Measurements from ENCODE around the gene HDAC7.

The HDAC7 gene

DNA sequence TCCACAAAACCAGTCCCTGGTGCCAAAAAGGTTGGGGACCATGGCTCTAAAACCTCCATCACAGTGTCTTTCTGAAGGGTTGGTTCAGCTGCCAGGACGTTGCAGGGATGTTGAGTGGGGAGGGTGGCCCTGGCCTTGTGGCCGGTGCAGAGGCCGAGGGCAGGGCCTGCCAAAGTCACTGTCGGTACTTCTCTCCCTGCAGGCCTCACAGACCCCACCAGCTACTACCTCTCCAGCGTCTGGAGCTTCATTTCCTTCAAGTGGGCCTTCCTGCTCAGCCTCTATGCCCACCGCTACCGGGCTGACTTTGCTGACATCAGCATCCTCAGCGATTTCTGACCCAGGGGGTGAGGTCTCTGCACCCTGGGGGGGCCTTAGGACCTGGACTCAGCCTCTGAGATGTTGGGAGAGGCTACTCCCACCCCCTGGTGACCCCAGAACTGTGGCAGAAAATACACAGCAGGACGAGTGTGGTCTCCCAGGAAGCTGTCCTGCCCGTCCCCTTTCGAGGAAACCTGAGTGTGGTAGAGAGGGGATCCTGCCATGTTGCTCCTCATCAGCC, 39.7 kb downstream of the HDAC7 start:
- DNase-seq (ENCODE audit: low read depth in 1 of 2, low spot score in 1 of 2): no peak

- peak; percentile 91 to 92 for DNase-seq (ENCODE audit: low read depth in 1 of 2, low spot score in 1 of 2)
Measured at GRCh38 chr12:47779301-47779942, 40.3 kb downstream of the HDAC7 start.

DNA sequence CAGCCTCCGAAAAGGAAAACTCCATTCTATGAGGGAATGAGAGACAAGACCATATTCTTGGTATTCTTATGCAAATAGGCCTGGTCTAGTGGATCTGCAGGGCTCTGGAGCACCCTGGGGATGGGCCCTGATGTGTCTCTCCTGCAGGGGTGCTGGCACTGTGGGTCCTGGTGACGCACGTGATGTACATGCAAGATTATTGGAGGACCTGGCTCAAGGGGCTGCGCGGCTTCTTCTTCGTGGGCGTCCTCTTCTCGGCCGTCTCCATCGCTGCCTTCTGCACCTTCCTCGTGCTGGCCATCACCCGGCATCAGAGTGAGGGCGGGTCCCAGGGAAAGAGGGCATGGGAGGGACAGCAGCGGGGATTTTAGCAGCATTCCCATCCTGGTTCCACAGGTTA, 40.8 kb downstream of the HDAC7 start:
- DNase-seq (ENCODE audit: low read depth in 1 of 2, low spot score in 1 of 2): no peak

DNA sequence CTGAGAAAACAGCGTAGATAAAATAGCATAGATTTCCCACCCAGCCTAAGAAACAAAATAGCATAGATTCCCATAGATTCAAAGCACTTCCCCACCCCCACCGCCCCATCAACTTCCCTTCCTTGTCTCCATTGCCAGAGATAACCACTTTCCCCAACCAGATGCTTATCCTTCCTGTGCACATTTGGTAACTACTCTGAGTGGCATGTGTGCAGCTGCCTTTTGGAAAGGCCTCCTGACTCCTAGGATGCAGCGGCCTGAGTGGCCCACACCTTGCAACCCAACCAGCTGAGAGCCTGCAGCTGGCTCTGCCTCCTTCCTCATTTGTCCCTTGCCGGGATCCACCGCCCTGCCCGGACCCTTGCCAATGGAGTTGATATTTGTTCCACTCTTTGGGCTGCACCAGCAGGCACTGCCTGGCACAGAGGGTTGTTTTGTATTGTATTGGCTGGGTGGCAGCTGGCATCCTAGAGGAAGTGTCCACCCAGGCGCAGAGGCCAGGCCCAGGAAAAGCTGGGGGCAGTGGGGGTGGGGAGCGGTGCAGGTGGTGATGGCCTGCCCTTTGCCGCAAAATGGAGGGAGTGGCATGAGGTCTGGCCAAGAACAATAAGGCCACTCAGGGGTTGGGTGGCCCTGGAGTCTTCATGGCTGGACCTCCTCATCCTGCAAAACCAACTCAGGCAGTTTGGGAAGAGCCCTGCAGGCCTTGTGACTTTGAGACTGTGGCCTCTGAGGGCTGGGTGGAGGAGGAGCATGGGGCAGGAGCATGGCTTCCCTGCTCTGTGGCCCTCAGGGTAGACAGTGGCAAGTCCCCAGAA, 41.8 kb downstream of the HDAC7 start:
- no peak for DNase-seq (ENCODE audit: low read depth in 1 of 2, low spot score in 1 of 2)

GRCh38 chr12:47777151-47777550, 42.6 kb downstream of the HDAC7 start:
- DNase-seq (ENCODE audit: low read depth in 1 of 2, low spot score in 1 of 2): no peak

GRCh38 chr12:47776471-47777143, 43.1 kb downstream of the HDAC7 start:
- DNase-seq (ENCODE audit: low read depth in 1 of 2, low spot score in 1 of 2): no peak

DNA sequence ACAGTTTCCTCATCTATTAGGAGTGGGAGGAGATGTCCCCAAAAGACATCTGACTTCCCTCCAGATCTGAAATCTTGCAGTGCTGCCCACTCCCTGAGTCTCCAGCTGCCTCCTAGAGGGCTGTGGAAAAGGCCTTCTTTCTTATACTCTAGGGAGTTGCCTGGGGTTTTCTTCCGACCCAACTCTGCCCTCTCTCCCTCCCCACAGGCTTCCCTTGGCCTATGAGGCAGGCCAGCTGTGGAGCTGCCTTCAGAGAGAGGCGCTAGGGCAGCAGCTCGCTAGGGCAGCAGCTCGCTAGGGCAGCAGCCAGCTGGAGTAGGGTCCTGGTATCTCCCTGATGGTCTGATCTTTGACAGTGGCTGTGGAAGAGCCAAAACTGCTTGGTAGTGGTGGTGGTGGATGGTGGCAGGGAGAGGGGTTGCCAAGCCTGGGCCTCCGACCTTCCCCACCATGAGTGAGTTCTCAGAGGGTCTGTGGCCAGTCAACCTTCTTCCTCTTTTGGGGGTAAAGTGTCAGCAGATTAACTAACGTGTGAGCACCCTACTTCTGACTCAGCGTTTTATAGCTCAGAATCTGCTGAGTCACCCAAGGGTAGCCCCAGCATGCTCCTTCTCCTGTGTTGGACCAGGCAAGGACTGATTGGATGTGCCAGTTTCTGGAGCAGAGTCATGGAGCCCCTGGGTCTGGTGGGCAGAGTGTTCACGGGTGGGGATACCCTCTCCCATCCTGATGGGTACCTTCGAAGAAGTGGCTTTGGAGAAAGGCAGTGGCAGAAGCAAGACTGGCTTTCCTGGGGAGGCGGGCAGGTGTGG, 44.4 kb downstream of the HDAC7 start:
- no peak for DNase-seq (ENCODE audit: low read depth in 1 of 2, low spot score in 1 of 2)

DNA sequence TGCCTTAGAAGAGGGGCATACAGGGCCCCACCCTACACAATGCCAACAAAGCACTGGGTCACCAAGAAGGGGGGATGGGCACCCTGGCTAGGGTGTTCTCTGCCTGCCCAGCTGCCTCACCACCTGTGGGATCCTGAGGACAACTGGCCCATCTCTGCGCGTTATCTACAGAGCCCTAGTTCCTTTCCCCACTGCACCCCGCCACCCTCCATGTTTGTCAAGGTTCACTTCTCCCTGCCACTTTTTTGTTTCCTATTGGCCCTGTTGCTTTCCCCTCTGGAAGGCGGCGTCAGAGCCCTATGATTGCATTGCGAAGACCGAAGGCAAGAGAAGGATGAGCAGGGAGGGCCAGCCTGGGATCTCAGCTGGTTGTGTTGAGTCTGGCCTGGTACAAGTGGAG, 45.0 kb downstream of the HDAC7 start:
- no peak for DNase-seq (ENCODE audit: low read depth in 1 of 2, low spot score in 1 of 2)

- DNase-seq (ENCODE audit: low read depth in 1 of 2, low spot score in 1 of 2): no peak
Measured at GRCh38 chr12:47773858-47774580, 45.7 kb downstream of the HDAC7 start.

DNA sequence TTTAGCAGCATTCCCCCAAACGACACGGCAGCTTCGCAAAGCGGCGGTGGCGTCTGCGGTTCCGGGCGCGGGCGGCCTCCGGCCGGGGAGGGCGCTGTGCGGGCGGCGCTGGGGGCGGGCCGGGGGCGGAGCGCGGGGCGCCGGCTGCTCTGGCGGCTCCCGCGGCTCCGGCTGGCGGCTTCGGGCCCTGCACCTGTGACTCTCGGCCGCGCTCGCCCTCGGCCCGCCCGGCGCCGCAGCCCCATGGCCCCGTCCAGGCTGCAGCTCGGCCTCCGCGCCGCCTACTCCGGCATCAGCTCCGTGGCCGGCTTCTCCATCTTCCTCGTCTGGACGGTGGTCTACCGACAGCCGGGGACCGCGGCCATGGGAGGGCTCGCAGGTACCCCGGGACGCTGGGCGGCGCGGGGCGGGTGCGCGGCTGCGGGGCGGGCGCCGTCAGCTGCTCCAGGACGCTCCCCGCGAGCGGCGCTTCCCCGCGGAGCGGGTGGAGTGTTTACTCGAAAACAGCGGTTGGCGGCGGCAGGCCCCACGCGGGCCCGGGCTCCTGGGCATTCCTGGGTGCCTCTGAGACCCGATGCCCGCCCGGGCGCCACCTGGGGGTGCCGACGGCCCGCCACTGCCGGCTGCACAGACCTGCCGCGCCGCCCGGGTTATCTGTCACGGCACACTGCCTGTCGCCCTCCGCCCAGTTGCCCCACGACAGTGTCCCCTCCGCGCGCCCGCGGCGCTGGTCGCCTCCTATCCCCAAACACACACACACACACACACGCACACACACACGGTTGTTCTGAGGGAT, 46.4 kb downstream of the HDAC7 start, which contains the start of gene SLC48A1:
Gene SLC48A1, plus strand, starts transcription at position 177 of the 796 bp plus-strand sequence. Its CDS starts 67 bp downstream, at position 244.
- DNase-seq (ENCODE audit: low read depth in 1 of 2, low spot score in 1 of 2): peak; percentile 36

DNA sequence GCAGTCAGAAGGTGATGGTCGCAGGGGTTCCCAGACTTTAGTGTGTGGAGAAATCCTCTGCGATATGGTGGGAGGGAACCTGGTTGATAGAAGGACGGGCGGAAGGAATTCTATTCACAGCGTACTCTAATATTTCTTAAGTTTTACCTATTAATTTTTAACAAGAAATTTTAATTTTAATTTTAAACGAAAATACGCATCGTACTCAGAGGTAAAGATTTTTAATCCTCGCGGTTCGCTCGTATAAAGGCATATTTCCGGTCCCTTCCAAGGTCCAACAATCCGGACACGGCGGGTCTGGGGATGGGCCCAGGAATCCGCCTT, 47.0 kb downstream of the HDAC7 start:
- DNase-seq (ENCODE audit: low read depth in 1 of 2, low spot score in 1 of 2): no peak

DNA sequence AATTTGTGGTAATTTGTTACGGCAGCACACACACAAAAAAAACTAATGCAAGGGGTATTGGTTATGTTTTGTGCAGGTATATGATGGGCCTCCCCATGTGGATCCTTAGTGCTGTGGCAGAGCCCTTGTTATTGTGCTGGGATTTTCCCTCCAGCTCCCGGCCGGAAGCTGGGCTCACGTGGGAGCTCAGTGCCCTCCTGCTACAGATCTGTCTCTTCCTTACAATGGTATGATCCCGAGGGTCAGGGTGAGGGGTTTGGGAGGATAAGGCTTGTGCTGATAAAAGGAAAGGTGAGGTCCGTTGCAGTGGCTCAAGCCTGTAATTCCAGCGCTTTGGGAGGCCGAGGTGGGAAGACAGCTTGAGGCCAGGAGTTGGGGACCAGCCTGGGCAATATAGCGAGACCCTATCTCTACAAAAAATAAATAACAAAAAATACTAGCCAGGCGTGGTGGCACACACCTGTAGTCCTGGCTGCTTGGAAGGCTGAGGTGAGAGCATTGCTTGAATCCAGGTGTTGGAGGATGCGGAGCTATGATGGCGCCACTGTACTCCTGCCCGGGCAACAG, 47.5 kb downstream of the HDAC7 start:
- DNase-seq (ENCODE audit: low read depth in 1 of 2, low spot score in 1 of 2): no peak

DNA sequence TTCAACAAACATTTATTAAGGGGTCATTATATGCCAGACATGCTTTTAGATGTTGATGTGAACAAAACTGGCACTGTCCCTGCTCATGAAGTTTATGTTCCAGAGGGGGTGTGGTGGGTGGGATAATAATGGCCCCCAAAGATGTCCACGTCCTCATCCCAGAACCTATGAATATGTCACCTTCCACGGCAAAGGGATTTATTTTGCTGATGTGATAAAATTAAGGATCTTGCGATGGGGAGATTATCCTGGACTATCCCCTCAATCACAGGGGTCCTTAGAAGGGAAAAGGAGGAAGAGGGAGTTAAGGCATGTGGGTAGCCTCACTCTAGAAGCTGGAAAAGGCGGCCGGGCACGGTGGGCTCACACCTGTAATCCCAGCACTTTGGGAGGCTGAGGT, 48.4 kb downstream of the HDAC7 start:
- DNase-seq (ENCODE audit: low read depth in 1 of 2, low spot score in 1 of 2): no peak

- DNase-seq (ENCODE audit: low read depth in 1 of 2, low spot score in 1 of 2): no peak
Measured at GRCh38 chr12:47770086-47770726, 49.5 kb downstream of the HDAC7 start.

DNA sequence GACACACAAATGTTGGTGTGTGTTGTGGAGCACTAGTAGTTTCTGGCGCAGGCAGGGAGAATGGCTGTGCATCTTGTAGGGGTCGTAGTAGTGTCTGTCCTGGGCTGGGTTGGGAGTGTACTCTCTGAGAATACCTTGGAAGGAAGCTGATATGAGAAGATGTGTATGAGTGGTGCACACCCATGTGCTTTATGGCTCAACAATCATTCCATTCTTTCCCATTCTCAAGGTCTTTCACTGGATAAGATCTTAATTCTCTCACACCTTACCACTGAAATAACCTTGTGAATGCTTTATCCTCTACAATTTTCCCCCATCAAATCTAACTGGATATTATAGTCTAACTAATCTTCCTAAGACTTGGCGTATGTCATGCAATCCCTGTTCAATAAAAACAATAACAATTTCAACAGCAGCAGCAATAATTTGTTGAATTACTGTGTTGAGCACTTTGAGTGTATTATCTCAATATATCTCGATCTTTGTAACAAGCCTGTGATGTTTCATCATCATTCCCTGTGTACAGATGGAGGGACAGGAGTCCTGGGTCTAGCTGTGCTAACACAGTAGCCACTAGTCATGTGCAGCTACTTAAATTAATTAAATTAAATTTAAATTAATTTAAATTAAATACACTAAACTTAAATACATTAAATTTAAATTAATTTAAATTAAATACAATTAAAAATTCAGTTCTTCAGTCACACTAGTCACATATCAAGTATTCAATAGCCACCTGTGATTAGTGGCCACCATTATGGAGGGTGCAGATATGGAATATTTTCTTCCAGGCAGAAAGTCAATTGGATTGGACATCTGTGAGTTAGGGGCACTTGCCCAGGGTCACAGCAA, 50.2 kb downstream of the HDAC7 start:
- no peak for DNase-seq (ENCODE audit: low read depth in 1 of 2, low spot score in 1 of 2)

- DNase-seq (ENCODE audit: low read depth in 1 of 2, low spot score in 1 of 2): no peak
Measured at GRCh38 chr12:47768323-47768811, 51.3 kb downstream of the HDAC7 start.

DNA sequence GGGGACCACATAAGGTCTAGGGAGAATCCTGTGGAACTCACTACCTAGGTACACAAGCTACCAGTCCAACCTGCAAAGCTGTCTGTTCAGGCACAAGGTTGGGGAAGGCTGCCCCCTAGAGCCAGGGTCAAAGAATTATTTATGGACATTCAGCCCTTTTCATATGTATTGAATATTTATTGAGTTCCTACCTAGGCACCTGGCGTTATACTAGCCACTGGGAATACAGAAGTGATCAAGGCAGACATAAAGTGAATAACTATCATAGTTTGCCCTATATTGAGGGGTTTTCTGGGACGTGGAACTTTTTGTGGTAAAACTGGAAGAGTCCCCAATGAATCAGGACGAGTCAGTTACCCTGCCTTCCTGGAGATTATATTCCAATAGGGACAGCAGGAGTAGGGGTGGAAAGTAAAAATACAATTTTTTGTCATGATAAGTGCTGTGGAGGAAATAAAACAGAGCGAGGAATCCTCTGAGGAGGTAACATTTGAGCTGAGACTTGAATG, 52.4 kb downstream of the HDAC7 start:
- peak; percentile 35 to 59 for DNase-seq (ENCODE audit: low read depth in 1 of 2, low spot score in 1 of 2)
